ENCODE data around the gene APAF1. TPM values are rescaled to one million over a fixed set of nuclear protein-coding genes. Genes with fewer than 3 reads are reported as not detected.
"Not testable (repeated sequence)": the region's sequence is repeated elsewhere in the genome, so short reads cannot be mapped to it uniquely, and the experiment has no call there.

The APAF1 gene
- total and polyA plus RNA-seq, 8 donors, result 2.7 to 14.0 (median 5.7) TPM

GRCh38 chr12:98638009-98638408 lies 7.1 kb upstream of the APAF1 start:
- FAIRE-seq, result no peak
- 94% methylated on average over 2 of the region's 2 CpGs for WGBS, 2 donors
- TF ChIP-seq CTCF (IDR thresholded peaks at IDR 0.05), result no peak

GRCh38 chr12:98639491-98639890 lies 5.6 kb upstream of the APAF1 start:
- no peak overlapping the region for H3K4me3 ChIP-seq
- no peaks in the 10 kb centered on the region for H3K27me3 ChIP-seq
- DNase-seq (no peak), FAIRE-seq (no peak), ATAC-seq (no peak)
- 85 to 86% methylated on average over 3 of the region's 3 CpGs for WGBS, 2 donors
- H3K4me1 ChIP-seq, result peaks cover 0 to 7% (median 0%) of the 10 kb centered on the region in 3 donors
- TF ChIP-seq CTCF (IDR thresholded peaks at IDR 0.05), result no peak
- intact Hi-C loops (cut with DNase I), result no loop called here
- H3K9me3 ChIP-seq, result no peaks in the 10 kb centered on the region
- no peaks in the 10 kb centered on the region for H3K36me3 ChIP-seq
- no peak overlapping the region for H3K27ac ChIP-seq

More at GRCh38 chr12:98638009-98638408, 7.1 kb upstream of the APAF1 start:
- no peaks in the 10 kb centered on the region for H3K36me3 ChIP-seq
- no peak for DNase-seq
- no peak overlapping the region for H3K27ac ChIP-seq
- H3K4me1 ChIP-seq, result no peaks in the 10 kb centered on the region
- intact Hi-C loops (cut with DNase I), result no loop called here
- H3K27me3 ChIP-seq, result no peaks in the 10 kb centered on the region
- no peaks in the 10 kb centered on the region for H3K9me3 ChIP-seq
- no peak overlapping the region for H3K4me3 ChIP-seq
- no peak for ATAC-seq

GRCh38 chr12:98642801-98643200 lies 2.3 kb upstream of the APAF1 start:
- H3K27ac ChIP-seq; H3K9me3 ChIP-seq; intact Hi-C loops (cut with DNase I); H3K4me3 ChIP-seq; DNase-seq; H3K27me3 ChIP-seq; H3K36me3 ChIP-seq; ATAC-seq; FAIRE-seq: not testable (repeated sequence)
- H3K4me1 ChIP-seq, result peaks cover 4 to 17% (median 7%) of the 10 kb centered on the region in 3 donors
- 91 to 93% methylated on average over 5 of the region's 5 CpGs for WGBS, 2 donors

GRCh38 chr12:98644433-98644711 lies 718 bp upstream of the APAF1 start:
- H3K27me3 ChIP-seq, result no peaks in the 10 kb centered on the region
- FAIRE-seq (no peak), DNase-seq (no peak), ATAC-seq (peak; percentile 7 to 29 (median 25))
- H3K36me3 ChIP-seq, result no peaks in the 10 kb centered on the region
- H3K27ac ChIP-seq, result peak overlapping the region; percentile 54 to 92 (median 75)
- H3K4me1 ChIP-seq, result peaks cover 4 to 17% (median 7%) of the 10 kb centered on the region in 3 donors
- H3K9me3 ChIP-seq, result no peaks in the 10 kb centered on the region
- TF ChIP-seq CTCF (IDR thresholded peaks at IDR 0.05), result no peak
- peak overlapping the region; percentile 78 to 97 (median 89) for H3K4me3 ChIP-seq
- intact Hi-C loops (cut with DNase I), result no loop called here
- WGBS, 2 donors, result 1% methylated on average over 20 of the region's 20 CpGs

GRCh38 chr12:98645572-98646067 lies 530 bp downstream of the APAF1 start:
- WGBS, 2 donors, result 1% methylated on average over 24 of the region's 24 CpGs
- intact Hi-C loops (cut with DNase I), result no loop called here
- H3K4me1 ChIP-seq, result peaks cover 4 to 17% (median 7%) of the 10 kb centered on the region in 3 donors
- H3K4me3 ChIP-seq, result peak overlapping the region; percentile 78 to 97 (median 89)
- H3K36me3 ChIP-seq, result peaks cover 0 to 8% (median 0%) of the 10 kb centered on the region in 3 donors
- TF ChIP-seq CTCF (IDR thresholded peaks at IDR 0.05), result no peak
- ATAC-seq (peak; percentile 26 to 39 (median 34)), FAIRE-seq (no peak), DNase-seq (peak in 1 of 6 donors; percentile 35)
- H3K27ac ChIP-seq, result peak overlapping the region; percentile 62 to 92 (median 78)
- no peaks in the 10 kb centered on the region for H3K9me3 ChIP-seq
- H3K27me3 ChIP-seq, result no peaks in the 10 kb centered on the region
